ENCODE results near the gene PSME3IP1.
"Not testable (repeated sequence)": the region's sequence is repeated elsewhere in the genome, so short reads cannot be mapped to it uniquely, and the experiment has no call there.

The PSME3IP1 gene

DNA sequence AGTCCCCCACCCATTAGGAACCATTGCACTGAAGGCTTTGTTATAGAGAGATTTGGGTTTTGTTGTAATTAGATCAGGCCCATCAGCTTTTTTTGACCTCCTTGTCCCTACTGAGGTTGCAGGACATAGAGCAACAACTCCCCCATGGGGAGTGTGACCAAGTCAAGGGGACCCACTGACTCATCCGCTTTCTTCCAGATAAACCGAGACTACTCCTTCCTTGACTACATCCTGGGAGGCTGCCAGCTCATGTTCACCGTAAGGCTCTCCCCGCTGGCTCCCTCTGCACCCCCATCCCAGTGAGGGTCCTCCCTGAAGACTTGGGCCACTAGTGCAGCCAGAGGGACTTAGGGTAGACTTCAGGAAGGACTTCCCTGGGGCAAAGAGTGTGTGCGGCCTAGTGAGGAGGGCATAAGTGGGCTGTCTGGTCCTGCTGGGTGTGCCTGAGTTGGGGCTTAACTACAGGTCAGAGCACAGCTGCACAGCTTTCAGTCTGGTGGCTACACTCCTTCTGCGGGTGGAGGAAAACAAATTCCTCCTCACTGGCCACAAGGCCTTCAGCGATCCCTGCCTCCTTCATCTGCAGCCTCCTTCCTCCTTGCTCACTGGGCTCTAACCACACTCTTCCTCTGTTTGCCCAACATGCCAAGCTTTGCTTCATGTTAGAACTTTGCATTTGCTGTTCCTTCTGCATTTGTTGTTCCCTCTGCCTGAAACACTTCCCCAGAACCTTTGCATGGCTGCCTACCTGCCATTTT is 62.4 kb downstream of the PSME3IP1 start:
- no peaks in the 10 kb centered on the region for H3K4me1 ChIP-seq (ENCODE audit: control insufficient read depth, insufficient read depth, low read length, unreplicated experiment)
- H3K27ac ChIP-seq (ENCODE audit: low read depth, low read length), result no peak overlapping the region
- H3K27me3 ChIP-seq (ENCODE audit: insufficient read depth, low read length), result no peaks in the 10 kb centered on the region
- H2AFZ ChIP-seq (ENCODE audit: low read length, unreplicated experiment), result no peak overlapping the region
- H3K79me2 ChIP-seq (ENCODE audit: control insufficient read depth, insufficient read depth, low read length, unreplicated experiment), result no peaks in the 10 kb centered on the region
- H3K4me3 ChIP-seq (ENCODE audit: low read depth, low read length), result no peak overlapping the region
- H3K36me3 ChIP-seq (ENCODE audit: insufficient read depth, low read length), result peaks cover 2% of the 10 kb centered on the region; the same call in 1 of the 2 replicates

DNA sequence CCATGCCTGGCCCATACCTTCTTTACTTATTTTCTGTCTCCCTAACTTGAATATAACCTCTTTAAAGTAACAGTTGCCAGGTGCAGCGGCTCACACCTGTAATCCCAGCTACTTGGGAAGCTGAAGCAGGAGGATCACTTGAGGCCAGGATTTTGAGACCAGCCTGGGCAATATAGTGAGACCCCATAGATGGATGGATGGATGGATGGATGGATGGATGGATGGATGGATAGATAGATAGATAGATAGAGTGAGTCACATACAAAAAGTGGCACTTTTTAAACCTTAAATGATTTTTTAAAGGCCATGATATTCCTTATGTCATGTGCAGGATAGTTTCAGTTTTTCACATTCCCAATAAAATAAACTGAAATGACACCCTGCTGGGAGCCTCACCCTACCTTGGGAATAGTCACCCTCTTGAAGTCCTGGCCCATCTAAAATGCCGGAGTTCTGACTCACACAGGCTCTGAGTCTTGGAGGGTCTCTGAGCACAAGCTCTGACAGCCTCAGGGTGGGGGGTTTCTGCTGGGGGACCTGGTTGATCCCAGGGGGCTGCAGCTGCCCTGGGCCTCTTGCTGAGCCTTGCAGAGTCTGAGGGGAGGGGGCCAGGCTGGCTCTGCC is 67.3 kb downstream of the PSME3IP1 start:
- H3K27me3 ChIP-seq (ENCODE audit: insufficient read depth, low read length), result no peaks in the 10 kb centered on the region
- H3K4me3 ChIP-seq (ENCODE audit: low read depth, low read length), result no peak overlapping the region
- H3K4me1 ChIP-seq (ENCODE audit: control insufficient read depth, insufficient read depth, low read length, unreplicated experiment), result peaks cover 4% of the 10 kb centered on the region
- no peak overlapping the region for H3K27ac ChIP-seq (ENCODE audit: low read depth, low read length)
- H3K36me3 ChIP-seq (ENCODE audit: insufficient read depth, low read length), result peaks cover 2% of the 10 kb centered on the region; the same call in 1 of the 2 replicates
- no peaks in the 10 kb centered on the region for H3K79me2 ChIP-seq (ENCODE audit: control insufficient read depth, insufficient read depth, low read length, unreplicated experiment)
- no peak overlapping the region for H2AFZ ChIP-seq (ENCODE audit: low read length, unreplicated experiment)

DNA sequence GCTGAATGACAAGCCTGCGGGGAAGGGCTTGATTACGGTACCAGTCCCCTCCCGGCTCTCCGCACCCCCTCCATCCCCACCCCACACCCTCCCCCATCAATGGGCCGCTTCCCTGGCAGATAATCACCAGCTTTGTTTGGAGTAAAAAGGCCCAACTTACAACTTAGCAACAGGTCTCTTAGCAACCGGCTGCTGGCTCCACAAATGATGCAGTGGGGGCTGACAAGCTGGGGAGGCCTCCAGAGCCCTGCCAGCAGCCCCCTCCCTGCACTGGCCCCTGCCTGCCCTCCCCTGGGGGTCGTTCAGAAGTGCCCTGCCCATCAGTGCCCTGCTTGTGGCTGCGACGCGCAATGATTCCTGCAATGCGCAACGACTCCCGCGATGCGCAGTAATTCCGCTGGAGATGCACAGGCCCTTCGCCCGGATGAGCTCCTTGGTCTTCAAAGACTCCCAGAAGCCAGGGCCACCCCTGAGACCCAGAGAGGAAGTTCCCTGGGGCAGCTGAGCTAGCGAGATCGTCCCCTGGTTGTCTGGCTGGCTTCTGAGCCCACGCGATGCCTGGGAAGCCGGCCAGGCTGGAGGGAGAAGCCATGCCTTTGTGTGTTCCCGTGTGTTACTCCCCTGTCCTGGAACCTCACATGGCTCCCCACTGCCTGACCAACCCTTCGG is 70.2 kb downstream of the PSME3IP1 start:
- Histone ChIP-seq H3K27me3 (ENCODE audit: insufficient read depth, low read length) (no peaks in the 10 kb centered on the region), H3K79me2 (ENCODE audit: control insufficient read depth, insufficient read depth, low read length, unreplicated experiment) (no peaks in the 10 kb centered on the region), H3K27ac (ENCODE audit: low read depth, low read length) (no peak overlapping the region), H3K4me3 (ENCODE audit: low read depth, low read length) (no peak overlapping the region), H3K36me3 (ENCODE audit: insufficient read depth, low read length) (no peaks in the 10 kb centered on the region), H3K4me1 (ENCODE audit: control insufficient read depth, insufficient read depth, low read length, unreplicated experiment) (peaks cover 21% of the 10 kb centered on the region), H2AFZ (ENCODE audit: low read length, unreplicated experiment) (no peak overlapping the region)

DNA sequence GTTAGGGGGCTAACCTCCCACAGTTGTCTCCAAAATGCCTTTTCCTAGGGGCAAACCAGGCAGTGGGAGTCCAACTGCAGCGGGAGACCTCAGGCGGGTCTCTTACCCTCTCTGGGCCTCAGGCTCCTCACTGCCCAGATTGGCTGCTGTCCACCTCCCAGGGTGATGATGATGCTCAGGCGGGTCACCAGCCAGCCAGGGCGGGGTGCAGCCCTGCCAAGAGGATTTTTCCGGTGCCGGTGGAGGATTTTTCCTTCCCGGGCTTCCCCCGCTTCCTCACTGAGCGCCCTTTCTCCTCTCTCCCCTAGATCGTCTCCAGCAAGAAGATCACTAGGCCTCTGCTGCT is 70.7 kb downstream of the PSME3IP1 start:
- H3K79me2 ChIP-seq (ENCODE audit: control insufficient read depth, insufficient read depth, low read length, unreplicated experiment), result no peaks in the 10 kb centered on the region
- H3K4me3 ChIP-seq (ENCODE audit: low read depth, low read length), result no peak overlapping the region
- no peak overlapping the region for H3K27ac ChIP-seq (ENCODE audit: low read depth, low read length)
- H2AFZ ChIP-seq (ENCODE audit: low read length, unreplicated experiment), result no peak overlapping the region
- no peaks in the 10 kb centered on the region for H3K36me3 ChIP-seq (ENCODE audit: insufficient read depth, low read length)
- no peaks in the 10 kb centered on the region for H3K27me3 ChIP-seq (ENCODE audit: insufficient read depth, low read length)
- peaks cover 21% of the 10 kb centered on the region for H3K4me1 ChIP-seq (ENCODE audit: control insufficient read depth, insufficient read depth, low read length, unreplicated experiment)

DNA sequence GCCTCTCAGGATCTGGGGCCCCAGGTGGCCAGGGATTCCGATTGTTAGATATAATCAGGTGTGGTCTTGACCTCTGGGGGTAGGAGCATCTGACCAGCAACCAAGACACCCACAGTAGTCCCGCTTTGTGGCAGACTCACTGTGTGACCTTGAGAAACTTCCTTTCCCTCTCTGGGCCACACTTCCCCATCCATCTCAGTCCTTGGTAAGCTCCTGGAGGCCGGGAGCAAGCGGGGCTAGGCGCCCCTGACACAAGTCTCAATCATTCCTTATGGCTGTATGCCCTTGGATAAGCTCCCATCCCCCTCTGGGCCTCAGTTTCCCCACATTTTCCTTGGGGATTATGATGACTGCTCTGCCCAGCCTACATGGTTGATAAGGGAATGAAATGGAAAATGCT is 72.2 kb downstream of the PSME3IP1 start:
- Histone ChIP-seq H3K36me3 (ENCODE audit: insufficient read depth, low read length) (no peaks in the 10 kb centered on the region), H3K27ac (ENCODE audit: low read depth, low read length) (no peak overlapping the region), H3K4me3 (ENCODE audit: low read depth, low read length) (no peak overlapping the region), H3K4me1 (ENCODE audit: control insufficient read depth, insufficient read depth, low read length, unreplicated experiment) (peaks cover 21% of the 10 kb centered on the region), H3K27me3 (ENCODE audit: insufficient read depth, low read length) (no peaks in the 10 kb centered on the region), H3K79me2 (ENCODE audit: control insufficient read depth, insufficient read depth, low read length, unreplicated experiment) (no peaks in the 10 kb centered on the region), H2AFZ (ENCODE audit: low read length, unreplicated experiment) (no peak overlapping the region)

DNA sequence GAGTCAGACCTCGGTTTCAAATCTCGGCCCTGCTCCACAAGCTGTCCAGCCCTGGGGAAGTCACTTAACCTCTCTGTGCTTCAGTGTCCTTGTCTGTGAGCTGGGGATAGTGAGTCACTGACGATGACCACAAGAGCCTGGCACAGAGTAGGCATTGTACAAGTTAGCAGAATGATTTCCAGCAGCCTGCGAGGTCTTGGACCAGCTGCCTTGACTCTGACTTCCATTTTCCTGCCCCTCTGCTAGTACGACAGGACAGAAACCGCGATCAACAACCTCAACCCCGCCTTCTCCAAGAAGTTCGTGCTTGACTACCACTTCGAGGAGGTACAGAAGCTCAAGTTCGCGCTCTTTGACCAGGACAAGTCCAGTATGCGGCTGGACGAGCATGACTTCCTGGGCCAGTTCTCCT is 72.8 kb downstream of the PSME3IP1 start:
- H3K36me3 ChIP-seq (ENCODE audit: insufficient read depth, low read length), result no peaks in the 10 kb centered on the region
- H3K27ac ChIP-seq (ENCODE audit: low read depth, low read length), result no peak overlapping the region
- peaks cover 21% of the 10 kb centered on the region for H3K4me1 ChIP-seq (ENCODE audit: control insufficient read depth, insufficient read depth, low read length, unreplicated experiment)
- no peak overlapping the region for H3K4me3 ChIP-seq (ENCODE audit: low read depth, low read length)
- no peaks in the 10 kb centered on the region for H3K27me3 ChIP-seq (ENCODE audit: insufficient read depth, low read length)
- H3K79me2 ChIP-seq (ENCODE audit: control insufficient read depth, insufficient read depth, low read length, unreplicated experiment), result no peaks in the 10 kb centered on the region
- H2AFZ ChIP-seq (ENCODE audit: low read length, unreplicated experiment), result no peak overlapping the region

DNA sequence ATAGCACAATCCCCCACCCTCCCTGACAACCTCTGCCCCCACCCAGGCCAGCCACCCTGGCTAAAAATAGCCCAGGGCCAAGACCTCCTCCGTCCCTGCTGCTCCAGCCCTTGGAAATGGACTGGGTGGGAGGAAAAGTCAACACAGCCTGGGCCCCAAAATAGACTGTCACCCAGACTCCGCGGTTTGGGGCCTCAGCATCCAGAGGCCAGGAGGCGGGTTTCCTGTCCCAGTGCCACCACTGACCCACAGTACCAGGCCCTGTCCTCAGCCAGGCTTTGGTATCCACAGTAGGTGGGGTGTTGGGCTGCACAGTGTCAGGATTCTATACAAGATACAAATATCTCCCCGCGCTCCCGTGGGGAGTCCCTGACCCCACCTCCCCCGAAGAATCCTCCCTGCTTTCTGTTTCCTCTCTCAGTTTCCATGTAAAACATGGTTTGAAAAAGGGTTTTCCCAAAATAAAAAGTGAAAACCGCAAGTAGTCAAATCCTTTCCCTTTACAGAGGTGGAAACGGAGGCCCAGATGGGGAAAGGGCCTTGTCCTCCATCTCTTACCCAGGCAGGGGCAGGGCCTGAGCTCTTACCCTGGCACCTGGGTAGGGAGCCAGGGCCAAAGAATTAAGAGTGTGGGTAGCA is 73.3 kb downstream of the PSME3IP1 start:
- H3K36me3 ChIP-seq (ENCODE audit: insufficient read depth, low read length), result no peaks in the 10 kb centered on the region
- H3K27ac ChIP-seq (ENCODE audit: low read depth, low read length), result no peak overlapping the region
- no peak overlapping the region for H2AFZ ChIP-seq (ENCODE audit: low read length, unreplicated experiment)
- no peaks in the 10 kb centered on the region for H3K79me2 ChIP-seq (ENCODE audit: control insufficient read depth, insufficient read depth, low read length, unreplicated experiment)
- H3K27me3 ChIP-seq (ENCODE audit: insufficient read depth, low read length), result no peaks in the 10 kb centered on the region
- H3K4me3 ChIP-seq (ENCODE audit: low read depth, low read length), result no peak overlapping the region
- peaks cover 21% of the 10 kb centered on the region for H3K4me1 ChIP-seq (ENCODE audit: control insufficient read depth, insufficient read depth, low read length, unreplicated experiment)

DNA sequence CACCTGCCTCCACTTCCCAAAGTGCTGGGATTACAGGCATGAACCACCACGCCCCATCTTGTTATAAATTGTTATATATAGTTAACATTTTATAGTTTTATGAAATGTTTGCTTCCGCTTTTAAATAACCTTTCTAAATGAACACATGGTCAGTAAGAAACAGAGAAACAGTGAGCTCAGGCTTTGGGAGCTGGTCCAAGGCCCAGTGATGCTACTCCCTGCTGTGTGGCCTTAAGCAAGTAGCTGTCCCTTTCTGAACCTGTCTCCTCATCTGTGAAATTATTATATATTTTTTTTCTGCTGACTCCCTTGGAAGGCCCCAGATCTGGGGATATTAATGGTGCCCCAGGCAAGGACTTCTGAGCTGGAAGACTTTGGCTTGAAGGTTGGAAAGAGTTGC is 74.4 kb downstream of the PSME3IP1 start:
- no peaks in the 10 kb centered on the region for H3K79me2 ChIP-seq (ENCODE audit: control insufficient read depth, insufficient read depth, low read length, unreplicated experiment)

DNA sequence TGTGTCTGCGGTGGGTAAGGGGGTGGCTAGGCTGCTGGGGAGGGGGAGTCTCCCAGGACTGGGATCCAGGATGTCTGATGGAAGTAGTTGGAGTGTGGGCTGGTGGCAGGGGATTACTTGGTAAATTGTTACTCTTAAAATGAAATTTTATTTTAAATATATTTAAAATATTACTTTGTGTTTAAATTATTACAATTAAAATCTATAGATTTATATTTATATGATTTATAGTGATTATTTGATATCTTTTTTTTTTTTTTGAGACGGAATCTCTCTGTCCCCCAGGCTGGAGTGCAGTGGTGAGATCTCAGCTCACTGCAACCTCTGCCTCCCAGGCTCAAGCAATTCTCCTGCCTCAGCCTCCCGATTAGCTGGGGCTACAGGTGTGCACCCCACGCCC is 74.9 kb downstream of the PSME3IP1 start:
- Histone ChIP-seq H3K4me3 (ENCODE audit: low read depth, low read length) (no peak overlapping the region), H3K36me3 (ENCODE audit: insufficient read depth, low read length) (no peaks in the 10 kb centered on the region), H2AFZ (ENCODE audit: low read length, unreplicated experiment) (no peak overlapping the region), H3K27me3 (ENCODE audit: insufficient read depth, low read length) (no peaks in the 10 kb centered on the region), H3K79me2 (ENCODE audit: control insufficient read depth, insufficient read depth, low read length, unreplicated experiment) (no peaks in the 10 kb centered on the region), H3K4me1 (ENCODE audit: control insufficient read depth, insufficient read depth, low read length, unreplicated experiment) (peaks cover 21% of the 10 kb centered on the region), H3K27ac (ENCODE audit: low read depth, low read length) (no peak overlapping the region)

More for the DNA sequence above, 74.4 kb downstream of the PSME3IP1 start:
- Histone ChIP-seq H3K4me3 (ENCODE audit: low read depth, low read length) (no peak overlapping the region), H2AFZ (ENCODE audit: low read length, unreplicated experiment) (no peak overlapping the region), H3K27me3 (ENCODE audit: insufficient read depth, low read length) (no peaks in the 10 kb centered on the region), H3K4me1 (ENCODE audit: control insufficient read depth, insufficient read depth, low read length, unreplicated experiment) (peaks cover 21% of the 10 kb centered on the region), H3K27ac (ENCODE audit: low read depth, low read length) (no peak overlapping the region), H3K36me3 (ENCODE audit: insufficient read depth, low read length) (no peaks in the 10 kb centered on the region)

DNA sequence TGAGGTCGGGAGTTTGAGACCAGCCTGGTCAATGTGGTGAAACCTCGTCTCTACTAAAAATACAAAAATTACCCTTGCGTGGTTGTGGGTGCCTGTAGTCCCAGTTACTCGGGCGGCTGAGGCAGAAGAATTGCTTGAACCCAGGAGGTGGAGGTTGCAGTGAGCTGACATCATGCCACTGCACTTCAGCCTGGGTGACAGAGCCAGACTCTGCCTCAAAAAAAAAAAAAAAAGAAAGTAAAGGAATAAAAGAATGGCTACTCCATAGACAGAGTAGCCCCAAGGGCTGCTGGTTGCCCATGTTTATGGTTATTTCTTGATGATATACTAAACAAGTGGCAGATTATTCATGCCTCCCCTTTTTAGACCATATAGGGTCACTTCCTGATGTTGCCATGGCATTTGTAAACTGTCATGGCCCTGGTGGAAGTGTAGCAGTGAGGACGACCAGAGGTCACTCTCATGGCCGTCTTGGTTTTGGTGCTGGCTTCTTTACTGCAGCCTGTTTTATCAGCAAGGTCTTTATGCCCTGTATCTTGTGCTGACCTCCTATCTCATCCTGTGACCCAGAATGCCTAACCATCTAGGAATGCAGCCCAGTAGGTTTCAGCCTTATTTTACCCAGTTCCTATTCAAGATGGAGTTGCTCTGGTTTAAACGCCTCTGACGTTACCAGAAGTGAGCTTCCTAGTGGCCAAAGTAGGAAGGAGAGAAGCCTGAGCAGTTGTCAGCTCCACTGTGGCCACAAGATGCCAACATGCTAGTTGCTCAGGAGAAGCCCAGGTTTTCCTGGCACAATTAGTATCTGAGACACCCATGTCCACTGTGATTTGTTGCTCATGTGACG is 76.4 kb downstream of the PSME3IP1 start:
- H3K4me1 ChIP-seq (ENCODE audit: control insufficient read depth, insufficient read depth, low read length, unreplicated experiment), result peaks cover 17% of the 10 kb centered on the region
- not testable (repeated sequence) for H3K36me3 ChIP-seq (ENCODE audit: insufficient read depth, low read length); H3K27me3 ChIP-seq (ENCODE audit: insufficient read depth, low read length); H2AFZ ChIP-seq (ENCODE audit: low read length, unreplicated experiment); H3K27ac ChIP-seq (ENCODE audit: low read depth, low read length); H3K79me2 ChIP-seq (ENCODE audit: control insufficient read depth, insufficient read depth, low read length, unreplicated experiment); H3K4me3 ChIP-seq (ENCODE audit: low read depth, low read length)

Data from ACC112 (cell line).